Aorta (tissue), 5 donors: ENCODE measurements around the gene ASPM. TPM values are rescaled to one million over a fixed set of nuclear protein-coding genes. Genes with fewer than 3 reads are reported as not detected.

Source experiments
- ATAC-seq: fragments of 200-7000 bp; cut with Tn5 transposase; one replicate; pipeline ENCODE4 v1.9.1; 2022; ENCODE audit warnings: moderate library complexity; ENCODE audit not compliant: low FRiP score
- DNase-seq, 2 donors: peaks; one replicate each; pipeline ENCODE4 v3.0.0-alpha.2; 2020
- H3K27ac ChIP-seq, 2 donors: one replicate each; pipeline ENCODE4 v1.5.1; 2013; ENCODE audit warnings: low read length in 2 of 2, mild to moderate bottlenecking in 2 of 2, moderate library complexity in 2 of 2, control low read depth in 1 of 2, inconsistent platforms in 1 of 2, low read depth in 1 of 2
- H3K27me3 ChIP-seq, 2 donors: one replicate each; pipeline ENCODE4 v1.6.1; 2013; ENCODE audit warnings: control low read depth in 1 of 2, low read length in 1 of 2, mild to moderate bottlenecking in 1 of 2, moderate library complexity in 1 of 2; ENCODE audit not compliant: insufficient read depth in 2 of 2, control insufficient read depth in 1 of 2
- H3K36me3 ChIP-seq, 2 donors: one replicate each; pipeline ENCODE4 v1.6.1; 2013; ENCODE audit warnings: control low read depth in 1 of 2, low read length in 1 of 2, mild to moderate bottlenecking in 1 of 2; ENCODE audit not compliant: insufficient read depth in 2 of 2, control insufficient read depth in 1 of 2
- H3K4me1 ChIP-seq, 2 donors: one replicate each; pipeline ENCODE4 v1.6.1; 2013; ENCODE audit warnings: low read length in 2 of 2, control low read depth in 1 of 2, mild to moderate bottlenecking in 1 of 2, moderate library complexity in 1 of 2; ENCODE audit not compliant: insufficient read depth in 2 of 2, control insufficient read depth in 1 of 2
- H3K4me3 ChIP-seq, 2 donors: one replicate each; pipeline ENCODE4 v1.5.1; 2013; ENCODE audit warnings: low read length in 2 of 2, control low read depth in 1 of 2, mild to moderate bottlenecking in 1 of 2
- H3K9me3 ChIP-seq: one replicate; pipeline ENCODE4 v1.6.1; 2013; ENCODE audit warnings: mild to moderate bottlenecking, low read length; ENCODE audit not compliant: control insufficient read depth
- WGBS, 2 donors: extraction: QIAGEN DNeasy Blood & Tissue Kit; methylation state at CpG; one replicate each; pipeline ENCODE4 v1.1.7; 2013; 5-methylcytosine and 5-hydroxymethylcytosine counted together
- intact Hi-C, 2 donors: fragments of 100-400 bp; cut with DNase I; formaldehyde crosslinking; loops; one replicate each; pipeline versions ENCODE4 v1.14.2 to v1.15.0; 2022
- polyA plus RNA-seq, 2 donors: library from polyadenylated mRNA; stranded (reverse); fragments of 200-250 nt; gene quantifications; one replicate each; pipeline ENCODE4 v1.2.3, GENCODE V29; 2013
- total RNA-seq, 2 donors: library from RNA; stranded (reverse); fragmentation: NEBNext Ultra II Directional; extraction: Animal tissue kit (Norgen Biotek cat#: 25700); gene quantifications; one replicate each; pipeline ENCODE4 v1.2.1, GENCODE V29; 2021
- donor health status: healthy with polysubstance abuse.
- donor health status: Bipolar disorder and iron deficiency.
- donor health status: DM: no; HTN: no; CAD: no.
- donor health status: DM: no; HTN: no; CAD: no.
- donor health status: DM: yes; HTN: yes; CAD: no.

ASPM gene
- total and polyA plus RNA-seq, 4 donors: 0.15 to 1.6 (median 0.34) TPM

- WGBS, 2 donors: 87 to 90% methylated on average over 2 of the region's 2 CpGs
- Histone ChIP-seq H3K36me3 (peaks cover 0 to 2% of the 10 kb centered on the region in 2 donors), H3K9me3 (no peaks in the 10 kb centered on the region), H3K27ac (no peak overlapping the region), H3K4me1 (no peaks in the 10 kb centered on the region), H3K4me3 (no peak overlapping the region), H3K27me3 (no peaks in the 10 kb centered on the region)
- ATAC-seq: no peak
- DNase-seq: no peak
- intact Hi-C loops: loop anchor here in 1 of 2 donors (10.0 kb wide), 1 partner anchor 160 kb away; no protein-coding TSS in a partner anchor
Measured at GRCh38 chr1:197174818-197175217, 28.3 kb upstream of the ASPM start.

GRCh38 chr1:197173571-197174507, 27.4 kb upstream of the ASPM start:
- ATAC-seq (no peak), DNase-seq (no peak)
- intact Hi-C loops: loop anchor here in 1 of 2 donors (10.0 kb wide), 1 partner anchor 161 kb away; no protein-coding TSS in a partner anchor
- H3K4me1 ChIP-seq: no peaks in the 10 kb centered on the region
- H3K27ac ChIP-seq: no peak overlapping the region
- H3K27me3 ChIP-seq: no peaks in the 10 kb centered on the region
- no peaks in the 10 kb centered on the region for H3K9me3 ChIP-seq
- no peak overlapping the region for H3K4me3 ChIP-seq
- 78 to 82% methylated on average over 5 of the region's 5 CpGs for WGBS, 2 donors
- peaks cover 0 to 2% of the 10 kb centered on the region in 2 donors for H3K36me3 ChIP-seq

- intact Hi-C loops: loop anchor here in 1 of 2 donors (10.0 kb wide), 1 partner anchor 163 kb away; no protein-coding TSS in a partner anchor
- Histone ChIP-seq H3K4me3 (no peak overlapping the region), H3K9me3 (no peaks in the 10 kb centered on the region), H3K27ac (no peak overlapping the region), H3K4me1 (no peaks in the 10 kb centered on the region), H3K36me3 (no peaks in the 10 kb centered on the region), H3K27me3 (no peaks in the 10 kb centered on the region)
- WGBS, 2 donors: 14 to 15% methylated on average over 2 of the region's 2 CpGs
- no peak for DNase-seq
- no peak for ATAC-seq
Measured at GRCh38 chr1:197171531-197171930, 25.1 kb upstream of the ASPM start.

- no peak overlapping the region for H3K27ac ChIP-seq
- no peaks in the 10 kb centered on the region for H3K4me1 ChIP-seq
- H3K4me3 ChIP-seq: no peak overlapping the region
- no peak for ATAC-seq
- no peaks in the 10 kb centered on the region for H3K9me3 ChIP-seq
- H3K27me3 ChIP-seq: no peaks in the 10 kb centered on the region
- H3K36me3 ChIP-seq: no peaks in the 10 kb centered on the region
- intact Hi-C loops: loop anchor here in 1 of 2 donors (10.0 kb wide), 1 partner anchor 164 kb away; no protein-coding TSS in a partner anchor
- DNase-seq: no peak
Measured at GRCh38 chr1:197170538-197170937, 24.1 kb upstream of the ASPM start.

GRCh38 chr1:197159461-197159860, 13.0 kb upstream of the ASPM start:
- Histone ChIP-seq H3K4me1 (no peaks in the 10 kb centered on the region), H3K36me3 (peaks cover 2 to 5% of the 10 kb centered on the region in 2 donors), H3K27ac (no peak overlapping the region), H3K4me3 (no peak overlapping the region), H3K9me3 (no peaks in the 10 kb centered on the region), H3K27me3 (no peaks in the 10 kb centered on the region)
- no peak for ATAC-seq
- DNase-seq: no peak
- intact Hi-C loops: no loop called here
- 92% methylated on average over 7 of the region's 7 CpGs for WGBS, 2 donors

GRCh38 chr1:197156692-197157091, 10.2 kb upstream of the ASPM start:
- ATAC-seq: no peak
- no peaks in the 10 kb centered on the region for H3K4me1 ChIP-seq
- 98 to 100% methylated on average over 1 of the region's 1 CpG for WGBS, 2 donors
- H3K9me3 ChIP-seq: no peaks in the 10 kb centered on the region
- no peaks in the 10 kb centered on the region for H3K27me3 ChIP-seq
- intact Hi-C loops: no loop called here
- H3K27ac ChIP-seq: no peak overlapping the region
- DNase-seq: no peak
- H3K4me3 ChIP-seq: no peak overlapping the region
- peaks cover 0 to 5% of the 10 kb centered on the region in 2 donors for H3K36me3 ChIP-seq

- Histone ChIP-seq H3K27me3 (no peaks in the 10 kb centered on the region), H3K36me3 (no peaks in the 10 kb centered on the region), H3K27ac (no peak overlapping the region), H3K4me1 (no peaks in the 10 kb centered on the region), H3K9me3 (no peaks in the 10 kb centered on the region), H3K4me3 (no peak overlapping the region)
- DNase-seq (no peak), ATAC-seq (no peak)
- intact Hi-C loops: no loop called here
- WGBS, 2 donors: 81 to 86% methylated on average over 4 of the region's 4 CpGs
Measured at GRCh38 chr1:197152662-197153061, 6.2 kb upstream of the ASPM start.

GRCh38 chr1:197151185-197151584, 4.7 kb upstream of the ASPM start:
- DNase-seq (no peak), ATAC-seq (no peak)
- intact Hi-C loops: no loop called here
- Histone ChIP-seq H3K27ac (no peak overlapping the region), H3K27me3 (no peaks in the 10 kb centered on the region), H3K9me3 (no peaks in the 10 kb centered on the region), H3K4me3 (no peak overlapping the region), H3K36me3 (no peaks in the 10 kb centered on the region), H3K4me1 (no peaks in the 10 kb centered on the region)
- WGBS, 2 donors: 94 to 97% methylated on average over 1 of the region's 1 CpG
